Measurements from ENCODE around the gene LRCOL1. TPM values are rescaled to one million over a fixed set of nuclear protein-coding genes. Genes with fewer than 3 reads are reported as not detected.

Gene LRCOL1
- polyA plus RNA-seq, 3 donors: 2.4 to 5.8 (median 2.6) TPM

DNA sequence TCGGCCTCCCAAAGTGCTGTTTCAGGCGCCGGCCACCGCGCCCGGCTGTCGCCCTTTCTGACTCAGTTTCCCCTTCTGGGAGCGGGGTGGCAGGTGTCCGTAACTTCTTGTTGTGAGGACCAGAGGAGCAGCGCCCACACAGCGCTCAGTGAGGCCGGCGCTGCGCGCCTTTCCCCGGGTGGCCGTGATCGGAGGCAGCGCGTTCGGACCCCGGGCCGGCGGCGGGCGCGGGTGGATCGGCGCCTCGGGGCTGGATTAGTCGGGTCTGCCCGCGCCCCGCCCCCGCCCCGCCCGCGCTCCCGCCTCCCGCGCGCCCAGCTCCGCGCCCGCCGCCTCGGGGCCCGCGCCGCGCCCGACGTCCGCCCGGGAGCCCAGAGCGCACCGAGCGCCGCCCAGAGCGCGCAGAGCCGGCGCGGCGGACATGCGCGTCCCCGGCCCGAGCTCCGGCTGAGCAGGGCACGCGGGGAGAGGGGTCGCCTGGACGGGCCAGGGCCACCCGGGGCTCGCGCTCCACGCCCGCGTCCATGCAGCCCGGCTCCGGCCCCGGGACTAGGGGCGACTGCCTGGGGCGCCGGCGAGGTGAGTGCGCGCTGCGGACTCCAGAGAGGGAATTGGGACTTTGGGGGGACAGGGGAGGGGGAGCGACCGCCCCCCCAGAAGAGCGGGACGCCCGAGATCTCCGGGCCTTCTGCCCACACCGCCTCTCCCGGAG is 50.6 kb downstream of the LRCOL1 start:
- peak in 5 of 11 donors; percentile 56 to 66 (median 65) for DNase-seq (ENCODE audit: extremely low read depth in 1 of 11, low read depth in 9 of 11, low spot score in 4 of 11)

DNA sequence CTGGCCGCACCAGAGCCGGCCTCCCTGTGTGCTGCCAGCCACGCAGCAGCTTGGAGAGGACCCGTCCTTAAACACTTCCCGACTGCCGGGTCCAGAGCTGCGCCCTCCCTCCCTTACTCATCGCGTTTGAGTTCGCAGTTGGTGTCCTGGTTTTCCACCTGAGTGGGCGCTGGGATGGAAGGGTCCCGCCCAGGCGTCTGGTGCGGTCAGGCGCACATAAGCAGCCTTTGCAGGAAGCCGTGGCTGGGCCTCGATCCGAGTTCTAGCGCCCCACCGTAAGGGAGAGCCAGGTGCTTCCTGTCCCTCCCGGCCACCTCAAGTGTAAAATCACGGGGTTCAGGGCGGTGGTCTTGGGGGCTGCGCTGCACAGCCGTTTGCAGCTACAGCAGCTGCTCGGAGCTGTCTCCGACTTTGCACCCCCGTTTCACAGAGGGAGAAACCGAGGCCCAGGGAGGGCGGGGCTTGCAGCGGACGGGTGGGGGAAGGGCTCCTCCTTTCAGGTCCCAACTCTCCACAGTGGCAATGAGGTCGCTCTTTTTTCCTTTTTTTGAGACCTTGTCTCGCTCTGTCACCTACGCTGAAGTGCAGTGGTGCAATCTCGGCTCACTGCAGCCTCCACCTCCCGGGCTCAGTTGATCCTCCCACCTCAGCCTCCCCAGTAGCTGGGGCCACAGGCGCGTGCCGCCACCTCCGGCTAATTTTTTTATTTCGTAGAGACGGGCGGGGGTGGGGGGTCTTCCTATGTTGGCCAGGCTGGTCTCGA is 51.3 kb downstream of the LRCOL1 start:
- DNase-seq (ENCODE audit: extremely low read depth in 1 of 11, low read depth in 9 of 11, low spot score in 4 of 11): no peak

DNA sequence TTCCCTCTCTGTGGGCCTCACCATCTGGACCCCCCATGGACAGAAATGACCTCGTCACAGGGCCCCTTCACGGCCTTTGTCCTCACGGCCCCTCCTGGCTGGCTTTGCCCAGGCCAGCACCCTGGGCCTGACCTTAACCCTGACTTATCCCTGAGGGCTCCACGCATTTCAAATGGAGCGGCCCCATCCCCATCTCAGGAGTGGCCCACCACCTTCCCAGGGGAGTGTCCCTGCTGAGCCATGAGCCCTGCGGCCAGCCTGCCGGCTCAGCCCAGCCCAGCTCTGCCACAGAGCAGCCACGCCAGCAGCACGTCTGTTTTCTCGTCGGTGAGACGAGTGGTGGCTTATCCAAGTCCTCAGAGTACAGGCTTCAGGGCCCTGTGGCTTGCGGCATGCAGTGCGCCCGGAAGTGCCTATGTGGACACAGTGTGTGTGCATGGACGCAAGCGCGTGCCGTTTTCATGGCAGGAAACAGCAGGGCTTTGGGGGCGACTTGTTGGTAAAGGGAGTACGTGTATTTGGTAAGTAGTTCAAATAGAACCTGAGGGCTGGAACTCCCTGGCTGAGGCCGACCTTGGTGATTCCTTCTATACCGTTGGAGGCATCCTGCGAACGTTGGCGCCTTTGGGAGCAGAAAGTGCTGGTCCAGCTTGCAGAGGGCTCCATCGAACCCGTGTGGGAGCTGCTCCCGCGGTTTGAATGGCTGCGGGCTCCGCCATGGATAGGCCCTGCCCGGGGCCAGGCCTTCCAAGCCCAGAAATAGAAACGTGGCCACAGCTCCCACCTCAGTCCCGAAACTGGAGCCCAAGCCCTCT is 52.1 kb downstream of the LRCOL1 start:
- DNase-seq (ENCODE audit: extremely low read depth in 1 of 11, low read depth in 9 of 11, low spot score in 4 of 11): no peak

DNA sequence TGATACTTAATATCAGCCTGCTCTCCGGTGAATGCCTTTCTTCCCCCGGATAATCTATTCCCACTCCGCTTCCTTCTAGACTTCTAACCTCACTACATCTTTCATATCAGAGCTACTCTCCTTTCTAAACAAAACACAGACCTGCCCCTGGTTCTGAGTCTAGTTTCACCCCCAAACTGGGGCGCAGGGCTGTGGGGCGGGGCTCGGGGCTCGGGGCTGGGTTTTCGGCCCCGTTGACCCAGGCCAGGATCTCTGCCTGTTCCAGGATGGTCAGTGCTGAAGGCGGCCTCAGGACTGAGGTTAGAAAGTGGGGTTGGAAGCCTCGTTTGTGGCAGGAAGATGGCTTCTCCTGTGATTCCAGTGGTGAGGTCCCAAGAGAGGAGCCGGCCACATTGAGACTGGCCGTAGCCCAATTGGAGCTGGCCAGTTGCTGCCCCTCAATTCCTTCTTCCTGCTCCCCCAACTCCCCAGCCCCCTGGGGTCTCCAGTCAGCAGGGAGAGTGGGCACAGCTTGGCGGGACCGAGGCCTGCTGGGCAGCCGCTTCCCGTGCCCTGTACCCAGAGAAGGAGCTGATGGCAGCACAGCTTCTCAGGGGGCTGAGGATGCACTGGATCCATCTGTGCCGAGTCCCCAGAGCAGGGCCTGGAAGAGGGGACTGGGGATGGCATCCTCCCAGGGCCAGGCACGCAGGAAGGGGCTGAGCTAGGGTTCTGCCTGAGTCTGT is 52.9 kb downstream of the LRCOL1 start:
- DNase-seq (ENCODE audit: extremely low read depth in 1 of 11, low read depth in 9 of 11, low spot score in 4 of 11): no peak

DNA sequence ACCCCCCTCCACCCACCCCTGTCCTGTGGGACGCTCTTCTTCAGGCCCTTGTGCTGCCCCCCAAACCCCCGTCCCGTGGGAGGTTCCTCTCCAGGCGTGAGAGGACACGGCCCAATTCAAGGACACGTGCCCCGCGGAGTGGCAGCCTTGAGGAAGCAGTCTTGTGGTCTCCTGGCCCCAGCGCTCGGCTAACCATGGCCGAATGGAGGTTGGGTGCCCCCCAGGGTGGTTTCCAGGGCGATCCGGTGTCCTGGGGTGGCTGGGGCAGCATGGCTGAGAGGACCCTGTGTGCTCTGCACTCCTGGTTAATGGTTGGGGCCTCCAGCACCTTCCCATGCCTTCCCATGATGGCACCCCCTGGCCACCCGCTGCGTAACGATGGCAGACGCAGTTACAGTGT is 53.6 kb downstream of the LRCOL1 start:
- DNase-seq (ENCODE audit: extremely low read depth in 1 of 11, low read depth in 9 of 11, low spot score in 4 of 11): no peak

DNA sequence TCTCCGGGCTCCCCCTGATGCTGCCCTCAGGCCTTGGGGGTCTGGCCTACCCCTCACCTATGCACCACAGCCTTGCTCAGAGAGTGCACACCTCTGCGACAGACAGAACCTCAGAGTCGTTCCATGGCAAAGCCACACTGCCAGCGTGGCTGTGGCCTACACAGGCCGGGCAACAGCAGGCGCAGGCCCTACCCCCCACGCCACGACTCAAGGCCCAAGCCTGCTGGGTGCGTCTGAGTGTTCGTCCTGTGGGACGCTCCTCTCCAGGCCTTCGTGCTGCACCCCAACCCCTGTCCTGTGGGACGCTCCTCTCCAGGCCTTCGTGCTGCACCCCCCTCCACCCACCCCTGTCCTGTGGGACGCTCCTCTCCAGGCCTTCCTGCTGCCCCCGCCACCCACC is 54.2 kb downstream of the LRCOL1 start:
- DNase-seq (ENCODE audit: extremely low read depth in 1 of 11, low read depth in 9 of 11, low spot score in 4 of 11): no peak

DNA sequence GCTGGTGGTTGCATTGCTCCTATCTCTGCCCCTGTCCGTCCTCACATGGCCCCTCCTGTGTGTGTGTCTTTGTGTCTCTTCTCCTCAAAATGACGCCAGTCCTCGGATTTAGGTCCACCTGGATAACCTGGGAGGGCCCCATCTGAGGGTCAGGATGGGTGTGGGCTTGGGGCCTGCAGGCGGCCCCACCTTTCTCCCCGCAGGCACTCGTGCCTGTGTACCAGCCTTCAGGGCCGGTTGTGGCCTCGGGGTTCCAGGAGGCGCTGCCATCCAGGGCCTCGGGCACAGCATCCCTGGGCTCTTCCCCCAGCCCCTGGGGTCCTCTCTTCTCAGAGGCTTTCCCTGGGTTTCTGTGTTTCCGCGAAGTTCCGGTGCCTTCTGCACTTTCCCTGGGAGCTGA is 54.7 kb downstream of the LRCOL1 start:
- no peak for DNase-seq (ENCODE audit: extremely low read depth in 1 of 11, low read depth in 9 of 11, low spot score in 4 of 11)

DNA sequence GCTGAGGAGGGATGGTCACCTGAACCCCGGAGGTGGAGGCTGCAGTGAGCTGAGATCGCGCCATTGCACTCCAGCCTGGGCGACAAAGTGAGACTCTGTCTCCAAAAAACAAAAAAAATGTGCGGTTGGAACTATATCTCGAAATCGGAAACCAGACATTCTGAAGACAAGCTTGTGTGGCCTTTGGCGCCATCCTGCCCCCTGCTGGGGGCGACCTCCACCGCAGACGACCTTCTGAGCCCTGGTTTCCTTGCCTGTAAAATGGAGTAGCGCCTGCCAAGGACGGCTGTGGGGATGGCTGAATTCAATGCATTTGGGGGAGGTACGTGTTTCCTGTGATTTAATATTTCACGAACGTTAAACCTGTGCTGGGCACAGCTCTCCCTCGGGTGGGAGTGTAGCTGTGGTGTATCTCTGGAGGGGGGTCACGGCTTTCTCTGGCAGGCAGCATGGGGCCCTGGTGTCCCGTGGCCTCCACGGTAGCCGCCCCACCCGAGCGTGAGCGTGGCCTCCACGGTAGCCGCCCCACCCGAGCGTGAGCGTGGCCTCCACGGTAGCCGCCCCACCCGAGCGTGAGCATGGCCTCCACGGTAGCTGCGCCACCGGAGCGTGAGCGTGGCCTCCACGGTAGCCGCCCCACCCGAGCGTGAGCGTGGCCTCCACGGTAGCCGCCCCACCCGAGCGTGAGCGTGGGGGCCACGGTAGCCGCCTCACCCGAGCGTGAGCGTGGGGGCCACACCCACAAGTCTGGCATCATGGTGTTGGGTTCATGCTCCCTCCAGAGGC is 55.3 kb downstream of the LRCOL1 start:
- no peak for DNase-seq (ENCODE audit: extremely low read depth in 1 of 11, low read depth in 9 of 11, low spot score in 4 of 11)

Other genes with a start within 250 kb of the LRCOL1 start
- 10 to 100 TPM; 41.9 to 84.7 (median 70.4) TPM for gene FBRSL1, start 120.4 kb downstream of the LRCOL1 start, polyA plus RNA-seq (ENCODE audit: insufficient read length in 3 of 3)
- gene P2RX2, start 8.2 kb upstream of the LRCOL1 start, polyA plus RNA-seq (ENCODE audit: insufficient read length in 3 of 3): 1 to 10 TPM in 2 of 3 donors, under 1 TPM in 1; 0.98 to 1.9 (median 1.7) TPM
- gene POLE, start 76.8 kb upstream of the LRCOL1 start, polyA plus RNA-seq (ENCODE audit: insufficient read length in 3 of 3): 10 to 100 TPM; 55.5 to 59.3 (median 58.9) TPM
- 10 to 100 TPM; 54.1 to 64.7 (median 57.8) TPM for gene PXMP2, start 77.0 kb upstream of the LRCOL1 start, polyA plus RNA-seq (ENCODE audit: insufficient read length in 3 of 3)
- gene PGAM5, start 100.3 kb upstream of the LRCOL1 start, polyA plus RNA-seq (ENCODE audit: insufficient read length in 3 of 3): 10 to 100 TPM; 21.0 to 23.6 (median 22.0) TPM
- 10 to 100 TPM; 63.0 to 79.6 (median 69.3) TPM for gene ANKLE2, start 151.2 kb upstream of the LRCOL1 start, polyA plus RNA-seq (ENCODE audit: insufficient read length in 3 of 3)
- gene GOLGA3, start 218.3 kb upstream of the LRCOL1 start, polyA plus RNA-seq (ENCODE audit: insufficient read length in 3 of 3): 10 to 100 TPM; 22.0 to 32.3 (median 30.6) TPM

Measured in renal cortex interstitium (tissue), 11 donors.